Measurements from ENCODE around the gene EFCAB6. TPM values are rescaled to one million over a fixed set of nuclear protein-coding genes. Genes with fewer than 3 reads are reported as not detected.

The EFCAB6 gene
- total RNA-seq, 1 experiment from 2014 or later, result 0.52 TPM

DNA sequence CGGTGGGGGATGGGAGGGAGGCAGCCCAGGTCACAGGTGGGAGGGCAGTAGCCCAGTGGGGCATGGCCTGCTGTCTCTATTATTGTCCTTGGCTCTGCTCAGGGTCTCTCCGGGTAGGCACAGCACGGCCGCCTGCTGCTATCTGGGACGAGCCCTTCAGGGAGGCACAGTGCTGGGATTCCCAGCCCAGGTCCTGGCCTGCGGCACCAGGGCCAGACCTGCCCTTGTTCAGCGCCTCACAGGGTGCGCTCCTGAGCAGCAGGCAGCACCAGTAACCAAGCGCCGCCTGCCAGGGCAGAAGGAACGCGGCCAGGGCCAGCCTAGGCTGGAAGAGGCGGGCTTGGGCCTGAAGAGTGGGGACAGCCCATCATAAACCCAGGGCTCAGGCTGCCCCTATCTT lies 249.3 kb downstream of the EFCAB6 start:
- no peak overlapping the region for H3K4me2 ChIP-seq (ENCODE audit: low read length)
- ChIA-PET CTCF (no interaction called here), POLR2A (no interaction called here), RAD21 (ENCODE audit: low non-redundant PET in 1 of 2, low total read pairs in 2 of 2, uncharacterized antibody in 2 of 2, unreplicated experiment in 2 of 2) (no interaction called here)
- peaks cover 6% of the 10 kb centered on the region; the same call in 1 of the 2 replicates for H3K27me3 ChIP-seq (ENCODE audit: insufficient read depth, low read length)
- no peak overlapping the region for H2AFZ ChIP-seq (ENCODE audit: low read depth, low read length, poor library complexity, severe bottlenecking)
- H3K4me3 ChIP-seq (replicated peaks in 1 of 2; ENCODE audit: low read depth in 1 of 2, low read length in 2 of 2), result no peak overlapping the region
- H3K36me3 ChIP-seq (ENCODE audit: control insufficient read depth in 1 of 2, insufficient read depth in 2 of 2, low read length in 2 of 2), result no peaks in the 10 kb centered on the region
- no peak overlapping the region for H3K9ac ChIP-seq (ENCODE audit: low read length)
- H4K20me1 ChIP-seq (ENCODE audit: insufficient read depth), result no peaks in the 10 kb centered on the region
- no peaks in the 10 kb centered on the region for H3K9me2 ChIP-seq (ENCODE audit: insufficient read depth)
- ATAC-seq, result no peak
- no TSS peak for BruUV-seq (replicated peaks)
- TF ChIP-seq, protein P1, sequence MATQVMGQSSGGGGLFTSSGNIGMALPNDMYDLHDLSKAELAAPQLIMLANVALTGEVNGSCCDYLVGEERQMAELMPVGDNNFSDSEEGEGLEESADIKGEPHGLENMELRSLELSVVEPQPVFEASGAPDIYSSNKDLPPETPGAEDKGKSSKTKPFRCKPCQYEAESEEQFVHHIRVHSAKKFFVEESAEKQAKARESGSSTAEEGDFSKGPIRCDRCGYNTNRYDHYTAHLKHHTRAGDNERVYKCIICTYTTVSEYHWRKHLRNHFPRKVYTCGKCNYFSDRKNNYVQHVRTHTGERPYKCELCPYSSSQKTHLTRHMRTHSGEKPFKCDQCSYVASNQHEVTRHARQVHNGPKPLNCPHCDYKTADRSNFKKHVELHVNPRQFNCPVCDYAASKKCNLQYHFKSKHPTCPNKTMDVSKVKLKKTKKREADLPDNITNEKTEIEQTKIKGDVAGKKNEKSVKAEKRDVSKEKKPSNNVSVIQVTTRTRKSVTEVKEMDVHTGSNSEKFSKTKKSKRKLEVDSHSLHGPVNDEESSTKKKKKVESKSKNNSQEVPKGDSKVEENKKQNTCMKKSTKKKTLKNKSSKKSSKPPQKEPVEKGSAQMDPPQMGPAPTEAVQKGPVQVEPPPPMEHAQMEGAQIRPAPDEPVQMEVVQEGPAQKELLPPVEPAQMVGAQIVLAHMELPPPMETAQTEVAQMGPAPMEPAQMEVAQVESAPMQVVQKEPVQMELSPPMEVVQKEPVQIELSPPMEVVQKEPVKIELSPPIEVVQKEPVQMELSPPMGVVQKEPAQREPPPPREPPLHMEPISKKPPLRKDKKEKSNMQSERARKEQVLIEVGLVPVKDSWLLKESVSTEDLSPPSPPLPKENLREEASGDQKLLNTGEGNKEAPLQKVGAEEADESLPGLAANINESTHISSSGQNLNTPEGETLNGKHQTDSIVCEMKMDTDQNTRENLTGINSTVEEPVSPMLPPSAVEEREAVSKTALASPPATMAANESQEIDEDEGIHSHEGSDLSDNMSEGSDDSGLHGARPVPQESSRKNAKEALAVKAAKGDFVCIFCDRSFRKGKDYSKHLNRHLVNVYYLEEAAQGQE (IDR thresholded peaks at IDR 0.05; ENCODE audit: low read depth), result no peak
- TF ChIP-seq, protein P2, sequence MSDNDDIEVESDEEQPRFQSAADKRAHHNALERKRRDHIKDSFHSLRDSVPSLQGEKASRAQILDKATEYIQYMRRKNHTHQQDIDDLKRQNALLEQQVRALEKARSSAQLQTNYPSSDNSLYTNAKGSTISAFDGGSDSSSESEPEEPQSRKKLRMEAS (IDR thresholded peaks at IDR 0.05), result no peak
- TF ChIP-seq TCF7L2 (IDR thresholded peaks at IDR 0.05; ENCODE audit: borderline replicate concordance, extremely low read depth, insufficient read depth, insufficient read length) (no peak), ZNF274 (IDR thresholded peaks at IDR 0.05; ENCODE audit: low read depth, low read length) (no peak), EGR1 (IDR thresholded peaks at IDR 0.05; ENCODE audit: low read depth) (no peak), EZH2phosphoT487 (IDR thresholded peaks at IDR 0.05; ENCODE audit: borderline replicate concordance) (no peak), POLR2AphosphoS5 (IDR thresholded peaks at IDR 0.05; ENCODE audit: low read depth, low read length) (no peak), ELF1 (IDR thresholded peaks at IDR 0.05; ENCODE audit: borderline replicate concordance, low read depth) (no peak), CBX3 (IDR thresholded peaks at IDR 0.05; ENCODE audit: low read depth) (no peak), SIN3A (IDR thresholded peaks at IDR 0.05; ENCODE audit: low read depth) (no peak), ZFX (IDR thresholded peaks at IDR 0.05) (no peak), SRF (IDR thresholded peaks at IDR 0.05; ENCODE audit: low read depth) (no peak), RAD21 (IDR thresholded peaks at IDR 0.05; ENCODE audit: low read depth) (no peak), EZH2 (IDR thresholded peaks at IDR 0.05) (no peak), SP1 (IDR thresholded peaks at IDR 0.05; ENCODE audit: low read depth) (no peak), POLR2A (IDR thresholded peaks at IDR 0.05; ENCODE audit: borderline replicate concordance, extremely low read depth, insufficient read depth, insufficient read length) (no peak), YY1 (IDR thresholded peaks at IDR 0.05; ENCODE audit: extremely low read depth, insufficient replicate concordance, low read depth, low read length) (no peak)
- TF ChIP-seq, protein P3, sequence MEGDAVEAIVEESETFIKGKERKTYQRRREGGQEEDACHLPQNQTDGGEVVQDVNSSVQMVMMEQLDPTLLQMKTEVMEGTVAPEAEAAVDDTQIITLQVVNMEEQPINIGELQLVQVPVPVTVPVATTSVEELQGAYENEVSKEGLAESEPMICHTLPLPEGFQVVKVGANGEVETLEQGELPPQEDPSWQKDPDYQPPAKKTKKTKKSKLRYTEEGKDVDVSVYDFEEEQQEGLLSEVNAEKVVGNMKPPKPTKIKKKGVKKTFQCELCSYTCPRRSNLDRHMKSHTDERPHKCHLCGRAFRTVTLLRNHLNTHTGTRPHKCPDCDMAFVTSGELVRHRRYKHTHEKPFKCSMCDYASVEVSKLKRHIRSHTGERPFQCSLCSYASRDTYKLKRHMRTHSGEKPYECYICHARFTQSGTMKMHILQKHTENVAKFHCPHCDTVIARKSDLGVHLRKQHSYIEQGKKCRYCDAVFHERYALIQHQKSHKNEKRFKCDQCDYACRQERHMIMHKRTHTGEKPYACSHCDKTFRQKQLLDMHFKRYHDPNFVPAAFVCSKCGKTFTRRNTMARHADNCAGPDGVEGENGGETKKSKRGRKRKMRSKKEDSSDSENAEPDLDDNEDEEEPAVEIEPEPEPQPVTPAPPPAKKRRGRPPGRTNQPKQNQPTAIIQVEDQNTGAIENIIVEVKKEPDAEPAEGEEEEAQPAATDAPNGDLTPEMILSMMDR (IDR thresholded peaks at IDR 0.05 in 2 of 3, conservative IDR thresholded peaks at IDR 0.05 in 1 of 3; ENCODE audit: borderline replicate concordance in 1 of 3, insufficient read depth in 1 of 3, low read depth in 2 of 3, low read length in 2 of 3), result no peak
- TF ChIP-seq, protein P4, sequence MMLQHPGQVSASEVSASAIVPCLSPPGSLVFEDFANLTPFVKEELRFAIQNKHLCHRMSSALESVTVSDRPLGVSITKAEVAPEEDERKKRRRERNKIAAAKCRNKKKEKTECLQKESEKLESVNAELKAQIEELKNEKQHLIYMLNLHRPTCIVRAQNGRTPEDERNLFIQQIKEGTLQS (IDR thresholded peaks at IDR 0.05), result no peak
- TF ChIP-seq, protein P5, sequence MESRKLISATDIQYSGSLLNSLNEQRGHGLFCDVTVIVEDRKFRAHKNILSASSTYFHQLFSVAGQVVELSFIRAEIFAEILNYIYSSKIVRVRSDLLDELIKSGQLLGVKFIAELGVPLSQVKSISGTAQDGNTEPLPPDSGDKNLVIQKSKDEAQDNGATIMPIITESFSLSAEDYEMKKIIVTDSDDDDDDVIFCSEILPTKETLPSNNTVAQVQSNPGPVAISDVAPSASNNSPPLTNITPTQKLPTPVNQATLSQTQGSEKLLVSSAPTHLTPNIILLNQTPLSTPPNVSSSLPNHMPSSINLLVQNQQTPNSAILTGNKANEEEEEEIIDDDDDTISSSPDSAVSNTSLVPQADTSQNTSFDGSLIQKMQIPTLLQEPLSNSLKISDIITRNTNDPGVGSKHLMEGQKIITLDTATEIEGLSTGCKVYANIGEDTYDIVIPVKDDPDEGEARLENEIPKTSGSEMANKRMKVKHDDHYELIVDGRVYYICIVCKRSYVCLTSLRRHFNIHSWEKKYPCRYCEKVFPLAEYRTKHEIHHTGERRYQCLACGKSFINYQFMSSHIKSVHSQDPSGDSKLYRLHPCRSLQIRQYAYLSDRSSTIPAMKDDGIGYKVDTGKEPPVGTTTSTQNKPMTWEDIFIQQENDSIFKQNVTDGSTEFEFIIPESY (IDR thresholded peaks at IDR 0.05; ENCODE audit: extremely low read depth, insufficient replicate concordance, low read length), result no peak
- no peaks in the 10 kb centered on the region for H3K4me1 ChIP-seq (ENCODE audit: control insufficient read depth in 1 of 2, insufficient read depth in 2 of 2, low read length in 2 of 2)
- no peak for DNase-seq (ENCODE audit: low read depth, low spot score)
- no peaks in the 10 kb centered on the region for H3K79me2 ChIP-seq (ENCODE audit: insufficient read depth, low read length)
- intact Hi-C loops (cut with micrococcal nuclease), result no loop called here
- H3K9me3 ChIP-seq (ENCODE audit: control insufficient read depth in 1 of 2, insufficient read depth in 1 of 2, low read depth in 1 of 2, low read length in 2 of 2), result no peaks in the 10 kb centered on the region
- no peak overlapping the region for H3K27ac ChIP-seq (ENCODE audit: low read depth, low read length)
